Fibroblast of pulmonary artery (primary cell): Measurements from ENCODE around the gene CSTF3.

Experiments
- DNase-seq: peaks from one replicate; pipeline ENCODE4 v3.0.0-alpha.2; 2010; ENCODE audit warnings: low read depth
- H3K4me3 ChIP-seq: replicated peaks from 2 replicates; pipeline ENCODE4 v1.5.1; 2011; ENCODE audit warnings: low read depth, mild to moderate bottlenecking, control low read depth, low read length, moderate library complexity
- TF ChIP-seq, protein P1 (sequence below): IDR thresholded peaks from 2 replicates; pipeline ENCODE4 v1.5.1; 2011; ENCODE audit warnings: mild to moderate bottlenecking, control low read depth, low read length, inconsistent platforms; ENCODE audit errors: missing control alignments

Gene CSTF3

DNA sequence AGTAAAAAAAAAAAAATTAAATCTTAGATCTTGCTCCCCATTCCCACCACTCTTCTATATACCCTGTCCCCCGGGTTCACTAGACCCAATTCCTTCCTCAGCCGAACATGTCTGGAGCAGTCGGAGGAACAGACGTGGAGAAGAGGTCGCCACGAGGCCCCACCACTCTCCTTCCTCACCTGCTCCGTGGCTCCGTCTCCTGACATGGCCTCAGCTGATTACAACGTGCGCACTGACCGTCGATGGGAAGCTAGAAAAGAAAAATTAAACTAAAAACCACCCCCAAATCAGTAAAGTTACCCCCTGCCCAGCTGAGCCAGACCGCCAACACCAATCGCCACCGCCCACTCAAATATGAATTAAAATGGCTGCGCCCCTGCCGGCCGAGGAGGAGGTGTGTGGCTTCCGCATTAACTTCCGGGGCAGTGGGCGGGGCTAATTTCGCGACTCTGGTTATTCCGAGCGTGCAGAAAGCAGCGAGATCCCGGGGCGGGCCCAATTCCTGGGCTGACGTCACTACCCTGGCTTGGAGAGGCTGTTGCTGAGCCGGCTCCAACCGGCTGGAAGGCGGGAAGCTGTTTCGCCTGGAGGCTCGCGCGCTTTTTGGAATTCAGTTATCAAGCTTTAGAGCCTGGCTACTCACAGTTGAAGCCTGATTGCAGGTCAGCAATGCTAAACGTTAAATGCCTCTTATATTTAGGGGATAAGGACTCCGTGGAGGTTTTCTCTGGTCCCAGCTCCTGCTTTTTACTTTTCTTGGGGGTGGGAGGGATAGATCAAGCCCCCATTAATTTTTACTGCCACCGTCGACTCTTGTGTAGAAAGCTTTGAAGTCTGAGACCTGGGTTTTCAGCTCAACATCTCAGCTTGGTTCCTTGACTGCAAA, at the start of gene CSTF3:
TSS of gene CSTF3 (minus strand) at position 361 of the 886 bp plus-strand sequence. CDS start at position 206, 155 bp downstream.
- TF ChIP-seq, protein P1, sequence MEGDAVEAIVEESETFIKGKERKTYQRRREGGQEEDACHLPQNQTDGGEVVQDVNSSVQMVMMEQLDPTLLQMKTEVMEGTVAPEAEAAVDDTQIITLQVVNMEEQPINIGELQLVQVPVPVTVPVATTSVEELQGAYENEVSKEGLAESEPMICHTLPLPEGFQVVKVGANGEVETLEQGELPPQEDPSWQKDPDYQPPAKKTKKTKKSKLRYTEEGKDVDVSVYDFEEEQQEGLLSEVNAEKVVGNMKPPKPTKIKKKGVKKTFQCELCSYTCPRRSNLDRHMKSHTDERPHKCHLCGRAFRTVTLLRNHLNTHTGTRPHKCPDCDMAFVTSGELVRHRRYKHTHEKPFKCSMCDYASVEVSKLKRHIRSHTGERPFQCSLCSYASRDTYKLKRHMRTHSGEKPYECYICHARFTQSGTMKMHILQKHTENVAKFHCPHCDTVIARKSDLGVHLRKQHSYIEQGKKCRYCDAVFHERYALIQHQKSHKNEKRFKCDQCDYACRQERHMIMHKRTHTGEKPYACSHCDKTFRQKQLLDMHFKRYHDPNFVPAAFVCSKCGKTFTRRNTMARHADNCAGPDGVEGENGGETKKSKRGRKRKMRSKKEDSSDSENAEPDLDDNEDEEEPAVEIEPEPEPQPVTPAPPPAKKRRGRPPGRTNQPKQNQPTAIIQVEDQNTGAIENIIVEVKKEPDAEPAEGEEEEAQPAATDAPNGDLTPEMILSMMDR: peak; percentile 19
- peak within 1 kb of the TSS; percentile 99 for H3K4me3 ChIP-seq
- peak; percentile 99 for DNase-seq

- TF ChIP-seq, protein P1: no peak
- H3K4me3 ChIP-seq: no peak overlapping the region
- DNase-seq: no peak
Measured at GRCh38 chr11:33208150-33208549, 46.9 kb upstream of the CSTF3 start.

GRCh38 chr11:33207408-33207985, 46.2 kb upstream of the CSTF3 start:
- peak; percentile 83 for DNase-seq
- H3K4me3 ChIP-seq: no peak overlapping the region
- TF ChIP-seq, protein P1: no peak

DNA sequence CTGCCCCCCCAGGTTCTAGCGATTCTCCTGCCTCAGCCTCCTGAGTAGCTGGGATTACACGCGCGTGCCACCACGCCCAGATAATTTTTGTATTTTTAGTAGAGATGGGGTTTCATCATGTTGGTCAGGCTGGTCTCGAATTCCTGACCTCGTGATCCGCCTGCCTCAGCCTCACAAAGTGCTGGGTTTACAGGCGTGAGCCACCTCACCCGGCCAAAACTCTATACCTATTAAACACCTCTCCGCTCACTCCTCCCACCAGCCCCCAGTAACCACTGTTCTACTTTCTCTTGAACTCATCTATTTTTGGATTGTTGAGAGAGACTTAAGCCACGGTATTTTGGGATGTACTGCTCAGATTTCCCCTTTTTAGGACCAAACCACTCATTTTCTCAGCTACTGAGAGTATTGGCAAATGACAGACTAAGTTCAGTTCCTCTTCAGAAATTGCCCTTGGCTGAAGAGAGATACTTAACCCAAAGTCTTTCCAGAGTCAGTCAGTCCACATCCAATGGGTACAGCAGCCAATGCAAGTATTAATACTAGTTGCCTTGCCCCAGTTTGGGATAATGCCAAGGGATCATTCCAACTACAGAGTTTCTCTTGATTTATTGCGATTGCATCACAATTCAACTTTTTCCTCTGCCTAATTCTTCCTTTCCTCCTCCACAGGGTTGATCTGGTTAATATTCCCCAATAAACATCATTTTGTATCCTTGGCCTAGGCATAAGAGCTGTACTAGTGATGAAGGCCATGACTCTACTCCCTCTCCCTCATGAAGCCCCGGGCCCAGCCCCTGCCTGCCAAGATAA, 36.8 kb upstream of the CSTF3 start:
- H3K4me3 ChIP-seq: no peak overlapping the region
- TF ChIP-seq, protein P1: no peak
- DNase-seq: peak; percentile 53

DNA sequence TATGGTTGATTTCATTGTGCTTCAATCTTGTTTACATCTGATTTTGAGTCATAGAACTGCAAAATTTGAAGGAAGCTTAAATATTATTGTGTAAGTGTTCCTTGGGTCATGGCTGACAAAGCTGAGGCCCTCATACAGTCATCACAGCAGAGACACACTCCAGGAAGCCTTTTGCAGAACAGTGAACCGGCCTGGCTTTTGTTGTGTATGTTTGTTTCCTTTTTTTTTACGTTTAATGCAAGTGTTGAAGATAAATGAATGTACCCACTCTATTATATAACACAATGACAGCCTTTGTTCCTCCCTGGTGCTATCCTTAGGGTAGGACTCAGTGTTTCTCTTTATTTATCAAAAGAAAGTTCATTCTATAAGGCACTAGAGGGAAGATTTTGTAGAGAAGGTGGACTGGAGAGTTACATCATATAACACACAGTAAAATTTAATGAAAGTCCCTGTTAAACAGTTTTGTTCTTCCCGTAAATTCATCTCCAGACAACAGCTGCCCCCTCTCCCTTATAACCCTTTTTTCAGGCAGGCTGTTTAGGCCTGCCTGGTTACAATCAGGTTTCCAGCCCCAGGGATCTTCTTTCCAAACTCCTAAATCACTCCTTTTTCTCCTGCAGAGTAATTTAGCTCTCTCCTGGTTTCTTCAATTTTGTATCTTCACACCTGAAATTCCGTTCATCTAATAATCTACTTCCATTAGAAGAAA, 34.3 kb upstream of the CSTF3 start:
- TF ChIP-seq, protein P1: no peak
- no peak overlapping the region for H3K4me3 ChIP-seq
- peak; percentile 42 for DNase-seq

GRCh38 chr11:33194455-33194854, 33.2 kb upstream of the CSTF3 start:
- TF ChIP-seq, protein P1: no peak
- DNase-seq: no peak
- H3K4me3 ChIP-seq: no peak overlapping the region
